ENCODE measurements around the gene ZXDC.

Gene ZXDC

GRCh38 chr3:126448136-126448892 is 27.4 kb downstream of the ZXDC start:
- Mint-ChIP-seq H3K9me3 (no peaks in the 10 kb centered on the region), H3K36me3 (ENCODE audit: low read depth) (peaks cover 27% of the 10 kb centered on the region), H3K4me3 (no peak overlapping the region), H3K27me3 (no peaks in the 10 kb centered on the region), H3K4me1 (ENCODE audit: low read depth) (no peaks in the 10 kb centered on the region), H3K27ac (no peak overlapping the region)

DNA sequence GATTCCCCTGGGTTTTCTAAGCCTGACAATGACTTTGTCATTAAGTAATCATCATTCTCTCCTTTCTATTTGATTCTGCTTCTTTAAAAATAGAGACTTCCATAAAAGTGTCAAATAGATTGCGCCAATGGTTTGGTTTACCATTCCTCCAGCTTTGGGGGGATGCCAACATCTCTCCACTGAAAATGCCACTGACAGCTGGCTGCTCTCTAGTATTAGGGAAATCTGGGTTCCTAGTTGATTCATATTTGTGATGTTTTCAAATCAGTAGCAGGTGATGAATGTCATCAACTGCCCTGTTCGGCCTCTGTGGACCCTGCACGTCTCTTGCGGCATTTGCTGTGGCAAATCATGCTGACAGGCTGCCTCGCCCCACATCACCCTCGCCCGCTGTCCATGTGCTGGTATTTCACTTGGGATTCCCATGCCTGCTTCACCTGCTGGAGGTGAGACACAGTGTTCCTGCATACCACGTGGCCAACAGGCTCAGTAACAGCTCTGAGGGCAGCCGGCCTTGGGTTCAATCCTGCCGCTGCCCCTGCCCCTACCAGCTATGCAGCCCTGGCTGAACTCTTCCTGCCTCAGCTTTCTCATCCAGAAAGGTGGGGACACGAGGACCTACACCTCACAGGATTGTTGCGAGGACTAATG is 28.1 kb downstream of the ZXDC start:
- Mint-ChIP-seq H3K4me1 (ENCODE audit: low read depth) (no peaks in the 10 kb centered on the region), H3K4me3 (no peak overlapping the region), H3K9me3 (no peaks in the 10 kb centered on the region), H3K27ac (no peak overlapping the region), H3K27me3 (no peaks in the 10 kb centered on the region), H3K36me3 (ENCODE audit: low read depth) (peaks cover 26% of the 10 kb centered on the region)

DNA sequence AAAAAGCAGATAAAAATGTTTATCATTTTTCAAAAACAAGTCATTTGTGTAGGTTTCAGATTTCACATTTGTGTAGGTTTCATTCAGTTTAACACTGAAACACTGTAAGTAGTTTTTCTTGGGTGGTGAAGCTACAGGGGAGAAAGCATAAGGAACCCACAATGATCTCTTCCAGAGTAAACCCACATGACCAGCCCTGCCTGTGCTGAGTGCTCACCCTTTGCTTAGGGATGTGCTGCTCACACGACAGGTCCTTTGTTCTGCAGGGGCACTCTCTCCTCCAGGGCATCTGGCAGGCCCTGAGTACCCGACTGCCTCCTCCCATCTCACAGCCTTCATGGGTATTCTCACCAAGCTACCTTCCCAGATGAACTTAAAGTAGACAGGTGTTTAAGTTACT is 28.9 kb downstream of the ZXDC start:
- Mint-ChIP-seq H3K36me3 (ENCODE audit: low read depth) (peaks cover 26% of the 10 kb centered on the region), H3K27ac (no peak overlapping the region), H3K4me3 (no peak overlapping the region), H3K4me1 (ENCODE audit: low read depth) (no peaks in the 10 kb centered on the region), H3K27me3 (no peaks in the 10 kb centered on the region), H3K9me3 (no peaks in the 10 kb centered on the region)

DNA sequence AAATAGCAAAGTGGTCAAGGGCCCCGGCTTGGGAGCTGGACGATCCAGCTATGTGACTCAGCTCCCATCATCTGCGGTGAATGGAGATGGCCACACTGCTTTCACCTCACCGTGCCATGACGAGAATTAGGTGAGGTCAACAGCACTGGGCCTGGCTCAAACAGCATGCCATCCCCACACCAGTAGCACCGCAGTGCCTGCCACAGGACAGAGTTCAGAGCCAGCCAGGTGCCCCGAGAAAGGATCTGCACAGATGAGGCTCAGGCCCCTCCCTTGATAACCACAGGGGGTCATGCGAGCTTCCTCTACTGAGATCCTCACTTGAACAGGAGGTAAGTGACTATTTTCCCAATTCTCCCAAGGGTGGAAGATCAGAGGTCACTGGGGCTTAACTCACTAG is 29.4 kb downstream of the ZXDC start:
- H3K36me3 Mint-ChIP-seq (ENCODE audit: low read depth): peaks cover 23% of the 10 kb centered on the region
- no peaks in the 10 kb centered on the region for H3K4me1 Mint-ChIP-seq (ENCODE audit: low read depth)
- no peak overlapping the region for H3K4me3 Mint-ChIP-seq
- no peaks in the 10 kb centered on the region for H3K27me3 Mint-ChIP-seq
- no peaks in the 10 kb centered on the region for H3K9me3 Mint-ChIP-seq
- no peak overlapping the region for H3K27ac Mint-ChIP-seq

GRCh38 chr3:126445506-126445905 is 30.2 kb downstream of the ZXDC start:
- no peak overlapping the region for H3K27ac Mint-ChIP-seq
- no peaks in the 10 kb centered on the region for H3K9me3 Mint-ChIP-seq
- H3K4me1 Mint-ChIP-seq (ENCODE audit: low read depth): no peaks in the 10 kb centered on the region
- H3K36me3 Mint-ChIP-seq (ENCODE audit: low read depth): peaks cover 15% of the 10 kb centered on the region
- H3K4me3 Mint-ChIP-seq: no peak overlapping the region
- no peaks in the 10 kb centered on the region for H3K27me3 Mint-ChIP-seq

GRCh38 chr3:126442856-126443242 is 32.8 kb downstream of the ZXDC start:
- H3K27ac Mint-ChIP-seq: no peak overlapping the region
- no peaks in the 10 kb centered on the region for H3K4me1 Mint-ChIP-seq (ENCODE audit: low read depth)
- peaks cover 22% of the 10 kb centered on the region for H3K36me3 Mint-ChIP-seq (ENCODE audit: low read depth)
- H3K27me3 Mint-ChIP-seq: no peaks in the 10 kb centered on the region
- H3K4me3 Mint-ChIP-seq: no peak overlapping the region
- H3K9me3 Mint-ChIP-seq: no peaks in the 10 kb centered on the region

DNA sequence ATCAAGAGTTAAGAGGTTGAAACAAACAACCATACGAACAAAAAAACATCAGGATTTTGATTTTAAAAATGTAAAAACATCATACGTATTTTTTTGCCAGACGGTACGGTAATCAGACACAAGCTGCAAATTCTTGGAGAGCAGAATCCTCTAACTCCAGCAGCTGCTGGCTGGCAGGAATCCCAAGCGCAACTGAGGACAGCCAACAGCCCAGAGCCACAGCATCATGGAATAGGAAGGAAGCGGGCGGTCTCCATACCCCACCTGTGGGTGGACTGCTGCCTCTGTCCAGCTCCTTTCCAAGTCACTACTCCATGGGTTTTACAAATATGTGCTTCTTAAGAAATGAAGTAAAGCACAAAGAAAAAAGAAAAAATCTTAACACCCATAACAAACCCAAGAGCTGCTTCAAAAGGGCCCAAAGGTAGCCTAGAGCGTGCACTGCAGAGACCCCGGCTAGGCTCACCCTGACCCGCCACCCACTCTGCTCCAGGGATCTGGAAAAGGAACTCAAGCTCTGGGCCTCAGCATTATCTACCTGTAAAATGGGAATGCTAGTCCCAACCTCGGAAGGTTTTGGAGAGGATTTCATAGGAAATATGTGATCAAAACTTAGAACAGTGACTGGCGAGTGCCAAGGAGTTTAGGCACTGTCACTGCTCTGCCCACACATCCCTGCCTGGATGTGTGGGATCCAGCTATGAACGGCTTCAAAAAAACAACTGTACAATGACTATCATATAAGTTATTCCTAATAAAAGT is 33.4 kb downstream of the ZXDC start:
- Mint-ChIP-seq H3K9me3 (no peaks in the 10 kb centered on the region), H3K27ac (no peak overlapping the region), H3K36me3 (ENCODE audit: low read depth) (peaks cover 28% of the 10 kb centered on the region), H3K4me1 (ENCODE audit: low read depth) (no peaks in the 10 kb centered on the region), H3K27me3 (no peaks in the 10 kb centered on the region), H3K4me3 (no peak overlapping the region)

DNA sequence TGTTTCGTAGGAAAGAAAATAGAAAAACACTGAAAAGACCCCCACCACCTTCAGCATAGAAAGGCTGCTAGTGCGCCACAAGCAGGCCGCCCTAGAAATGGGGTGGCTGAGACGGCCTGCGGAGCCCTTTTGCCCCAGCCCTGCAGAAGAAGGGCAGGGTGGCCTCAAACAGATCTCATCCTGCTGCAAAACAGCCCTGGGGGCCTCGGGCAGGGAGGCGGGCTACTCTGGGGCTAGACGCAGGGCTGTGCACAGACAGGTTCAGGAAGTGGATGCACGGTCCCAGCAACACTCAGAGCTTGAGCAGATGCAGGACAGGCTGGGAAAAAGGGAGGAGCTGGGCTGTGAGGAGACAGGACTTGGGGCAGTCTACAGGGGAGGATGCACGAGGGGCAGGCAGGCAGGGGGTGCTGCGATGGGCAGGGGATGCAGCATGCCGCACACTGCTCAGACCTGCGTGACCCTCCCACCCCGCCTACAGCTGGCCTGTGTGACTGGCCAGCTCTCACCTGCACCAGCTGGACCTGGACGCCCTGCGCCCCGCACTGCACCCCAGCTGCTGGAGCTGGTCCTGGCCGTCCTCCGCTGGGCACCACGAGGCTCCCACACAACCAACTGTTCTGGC is 34.3 kb downstream of the ZXDC start:
- Mint-ChIP-seq H3K9me3 (no peaks in the 10 kb centered on the region), H3K27me3 (no peaks in the 10 kb centered on the region), H3K27ac (no peak overlapping the region), H3K36me3 (ENCODE audit: low read depth) (peaks cover 29% of the 10 kb centered on the region), H3K4me1 (ENCODE audit: low read depth) (no peaks in the 10 kb centered on the region), H3K4me3 (no peak overlapping the region)

DNA sequence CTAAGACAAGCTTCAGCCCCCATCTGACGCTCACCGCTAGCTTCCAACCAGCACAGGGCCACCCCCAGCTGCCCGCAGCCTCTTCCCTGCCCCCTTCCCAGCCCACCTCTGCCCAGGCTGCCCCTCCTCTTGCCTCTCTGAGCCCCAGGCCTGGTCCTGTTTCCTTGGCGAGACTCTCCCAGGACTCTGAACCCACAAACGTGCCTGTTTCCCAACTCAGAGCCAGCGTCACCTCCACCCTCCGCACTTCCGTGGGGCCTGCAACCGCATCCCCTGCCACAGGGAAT is 35.0 kb downstream of the ZXDC start:
- Mint-ChIP-seq H3K36me3 (ENCODE audit: low read depth) (peaks cover 29% of the 10 kb centered on the region), H3K9me3 (no peaks in the 10 kb centered on the region), H3K27ac (no peak overlapping the region), H3K4me1 (ENCODE audit: low read depth) (no peaks in the 10 kb centered on the region), H3K27me3 (no peaks in the 10 kb centered on the region), H3K4me3 (no peak overlapping the region)

GRCh38 chr3:126439968-126440708 is 35.6 kb downstream of the ZXDC start:
- Mint-ChIP-seq H3K27ac (peak overlapping the region; percentile 6), H3K27me3 (no peaks in the 10 kb centered on the region), H3K36me3 (ENCODE audit: low read depth) (peaks cover 29% of the 10 kb centered on the region), H3K9me3 (no peaks in the 10 kb centered on the region), H3K4me3 (no peak overlapping the region), H3K4me1 (ENCODE audit: low read depth) (no peaks in the 10 kb centered on the region)

GRCh38 chr3:126439346-126439967 is 36.2 kb downstream of the ZXDC start:
- no peak overlapping the region for H3K27ac Mint-ChIP-seq
- H3K36me3 Mint-ChIP-seq (ENCODE audit: low read depth): peaks cover 32% of the 10 kb centered on the region
- H3K4me3 Mint-ChIP-seq: no peak overlapping the region

DNA sequence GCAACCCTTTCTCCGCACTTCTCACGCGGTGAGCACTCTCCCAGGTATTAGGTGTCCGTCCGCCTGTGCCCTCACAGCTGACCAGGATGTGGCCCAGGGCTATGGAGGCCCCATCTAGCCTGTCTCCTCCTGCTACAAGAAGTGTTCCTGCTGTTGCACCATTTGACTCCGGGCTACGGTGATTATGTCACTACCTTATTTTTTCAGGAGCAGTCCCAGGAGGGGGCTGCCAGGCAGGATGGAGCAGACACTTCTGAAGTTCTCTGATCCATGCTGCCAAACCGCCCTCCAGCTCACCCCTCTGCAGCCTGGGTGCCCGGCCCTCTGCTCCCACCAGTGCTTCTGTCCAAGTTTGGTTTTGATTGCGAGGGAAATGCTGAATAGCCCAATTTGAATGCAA is 36.9 kb downstream of the ZXDC start:
- no peak overlapping the region for H3K27ac Mint-ChIP-seq
- H3K27me3 Mint-ChIP-seq: no peaks in the 10 kb centered on the region
- no peak overlapping the region for H3K4me3 Mint-ChIP-seq
- no peaks in the 10 kb centered on the region for H3K4me1 Mint-ChIP-seq (ENCODE audit: low read depth)
- H3K36me3 Mint-ChIP-seq (ENCODE audit: low read depth): peaks cover 37% of the 10 kb centered on the region
- H3K9me3 Mint-ChIP-seq: no peaks in the 10 kb centered on the region

More at GRCh38 chr3:126439346-126439967, 36.2 kb downstream of the ZXDC start:
- Mint-ChIP-seq H3K4me1 (ENCODE audit: low read depth) (no peaks in the 10 kb centered on the region), H3K27me3 (no peaks in the 10 kb centered on the region), H3K9me3 (no peaks in the 10 kb centered on the region)

DNA sequence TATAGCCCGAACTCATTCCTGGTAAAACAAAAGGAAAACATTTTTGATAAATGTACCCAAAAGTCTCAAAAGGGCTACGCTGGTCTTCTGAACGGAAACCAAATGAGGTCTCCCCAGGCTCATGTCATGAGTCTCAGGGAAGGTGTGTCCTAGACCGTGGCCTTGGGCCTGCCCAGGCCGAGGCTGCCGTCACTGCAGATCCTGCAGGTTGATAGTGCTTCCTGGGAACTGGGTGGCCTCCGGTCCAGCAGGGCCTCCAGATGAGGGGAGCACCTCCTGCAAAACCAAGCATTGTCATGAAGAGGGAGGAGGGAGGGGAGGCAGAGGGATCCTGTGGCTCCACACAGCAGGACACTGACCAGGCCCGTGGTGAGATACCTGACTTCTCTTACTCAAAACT is 37.5 kb downstream of the ZXDC start:
- Mint-ChIP-seq H3K36me3 (ENCODE audit: low read depth) (peaks cover 36% of the 10 kb centered on the region), H3K27ac (no peak overlapping the region), H3K27me3 (no peaks in the 10 kb centered on the region), H3K4me1 (ENCODE audit: low read depth) (no peaks in the 10 kb centered on the region), H3K9me3 (no peaks in the 10 kb centered on the region), H3K4me3 (no peak overlapping the region)

Data from stimulated activated naive CD8-positive, alpha-beta T cell treated with anti-CD3 and anti-CD28 coated beads, Interleukin-15, Interleukin-2, amounts not matched to agents 100 ng/mL and 50 ng/mL, for 24 hours (primary cell).